Endometrial microvascular endothelial cells (primary cell): ENCODE data around the gene SRXN1. TPM values are rescaled to one million over a fixed set of nuclear protein-coding genes. Genes with fewer than 3 reads are reported as not detected.

Experiments used
- in situ Hi-C: cut with HindIII; loops from 2 replicates; pipeline ENCODE4 v1.10.0; 2017; ENCODE audit warnings: low sequenced_read_pairs, low pct_unique_long_range_greater_than_20kb; ENCODE audit errors: inconsistent ontology term
- total RNA-seq: library from RNA; depleted of rRNA; stranded (reverse); fragments of >200 nt; gene quantifications from one replicate; pipeline ENCODE4 v1.2.3, GENCODE V29; 2015; ENCODE audit errors: inconsistent ontology term

Gene SRXN1
- total RNA-seq, 1 donor from 2014 or later = 82.6 TPM

DNA sequence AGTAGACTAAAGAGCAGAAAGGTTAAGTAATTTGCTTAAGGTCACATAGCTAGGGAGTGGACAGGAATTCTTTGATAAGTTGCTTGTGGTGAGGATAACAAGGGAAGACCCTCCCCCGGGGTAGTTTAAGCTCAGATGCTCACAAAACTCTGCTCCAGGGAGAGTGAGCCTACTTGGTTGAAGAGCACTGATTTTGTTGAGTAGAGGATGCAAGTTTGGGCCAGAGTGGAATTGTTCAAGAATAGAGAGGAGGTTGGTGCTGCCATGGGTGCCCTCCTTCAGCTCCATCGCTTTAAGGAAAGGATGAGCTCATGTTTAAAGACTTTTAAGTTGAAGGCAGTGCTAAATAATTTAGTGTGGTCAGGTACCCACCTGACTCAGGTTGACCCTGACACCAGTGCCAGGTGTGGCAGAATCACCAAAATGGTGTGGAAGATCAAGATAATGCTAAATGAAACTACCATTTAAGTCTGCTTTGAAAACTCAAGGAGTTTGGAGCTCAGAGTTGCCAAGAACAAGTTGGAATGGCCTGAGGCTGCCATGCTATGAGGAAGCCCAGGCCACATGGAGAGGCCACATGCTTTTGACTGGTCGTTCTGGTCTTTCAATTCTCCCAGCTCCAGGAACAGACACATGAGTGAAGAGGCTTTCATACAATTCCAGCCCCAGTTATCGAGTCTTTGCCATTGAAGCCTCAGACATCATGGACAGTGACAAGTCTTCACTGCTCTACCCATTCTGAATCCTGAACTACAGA, 34.9 kb downstream of the SRXN1 start:
- in situ Hi-C loops = no loop called here

DNA sequence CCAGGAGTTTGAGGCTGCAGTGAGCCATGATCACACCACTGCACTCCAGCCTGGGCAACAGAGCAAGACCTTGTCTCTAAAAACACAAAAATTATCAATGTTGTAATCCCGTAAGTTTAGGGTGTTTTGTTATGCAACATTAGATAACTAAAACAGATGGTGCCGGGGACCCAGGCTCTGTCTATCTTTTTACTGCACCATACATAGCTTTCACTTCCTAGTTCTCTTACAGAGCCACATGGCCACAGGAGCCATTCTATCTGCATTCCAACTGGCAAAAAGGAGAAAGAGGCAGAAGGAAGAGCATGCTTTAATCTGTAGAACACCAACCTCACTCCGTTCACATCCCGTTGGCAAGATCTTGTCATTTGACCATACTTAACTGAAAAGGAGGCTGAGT, 37.5 kb downstream of the SRXN1 start:
- in situ Hi-C loops = no loop called here

DNA sequence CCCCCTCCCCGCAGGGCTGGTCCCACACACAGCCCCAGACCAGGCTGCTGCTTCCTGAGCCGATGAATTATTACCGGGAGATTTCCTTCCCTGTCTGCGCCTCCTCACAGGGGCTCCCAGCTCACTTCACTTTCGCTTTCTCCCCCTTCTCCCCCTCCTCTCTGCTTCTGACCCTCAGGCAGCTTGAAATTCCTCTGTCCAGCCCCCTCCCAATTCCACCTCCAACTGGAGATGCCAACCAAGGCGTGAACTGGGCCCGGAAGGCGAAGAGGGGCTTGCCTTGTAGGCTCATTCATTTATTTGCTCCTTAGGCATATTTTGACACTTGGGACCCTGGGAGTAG, 41.2 kb downstream of the SRXN1 start:
- in situ Hi-C loops = no loop called here

DNA sequence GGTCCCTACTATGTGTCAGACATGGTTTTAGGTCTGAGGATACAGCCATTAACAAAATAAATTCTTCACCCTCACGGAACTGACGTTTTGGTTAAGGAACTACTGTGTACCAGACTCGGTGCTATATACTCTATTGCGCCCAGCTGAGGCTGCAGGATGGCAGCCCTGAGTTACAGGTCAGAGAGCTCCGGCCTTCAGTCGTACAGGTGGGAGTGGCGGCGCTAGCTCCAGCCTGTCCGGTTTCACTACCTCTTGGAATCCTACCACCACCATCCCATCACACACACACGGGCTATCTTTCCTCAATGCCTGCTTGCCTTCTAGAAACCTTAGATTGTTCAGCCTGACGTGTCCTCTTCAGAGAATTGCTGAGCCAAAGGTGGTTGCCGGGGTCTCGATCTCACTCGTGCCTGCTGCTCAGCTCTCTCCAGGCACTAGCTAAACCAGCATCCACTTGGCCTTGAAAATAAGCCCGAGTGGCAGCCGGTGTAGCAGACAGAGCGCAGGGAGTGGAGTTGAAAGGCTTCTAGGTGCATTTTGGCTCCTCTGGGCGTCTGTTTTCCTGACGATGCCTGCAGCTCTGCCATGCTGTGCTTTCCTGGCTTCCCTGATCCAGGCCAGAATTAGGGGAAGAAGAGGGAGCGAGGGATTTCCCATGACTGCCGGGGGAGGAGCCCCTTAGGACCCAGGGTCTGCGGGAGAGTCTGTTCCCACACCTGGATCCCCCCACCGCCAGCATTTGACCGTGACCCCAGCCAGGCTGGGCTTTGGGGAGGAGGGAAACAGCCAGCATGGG, 41.8 kb downstream of the SRXN1 start:
- in situ Hi-C loops = no loop called here

DNA sequence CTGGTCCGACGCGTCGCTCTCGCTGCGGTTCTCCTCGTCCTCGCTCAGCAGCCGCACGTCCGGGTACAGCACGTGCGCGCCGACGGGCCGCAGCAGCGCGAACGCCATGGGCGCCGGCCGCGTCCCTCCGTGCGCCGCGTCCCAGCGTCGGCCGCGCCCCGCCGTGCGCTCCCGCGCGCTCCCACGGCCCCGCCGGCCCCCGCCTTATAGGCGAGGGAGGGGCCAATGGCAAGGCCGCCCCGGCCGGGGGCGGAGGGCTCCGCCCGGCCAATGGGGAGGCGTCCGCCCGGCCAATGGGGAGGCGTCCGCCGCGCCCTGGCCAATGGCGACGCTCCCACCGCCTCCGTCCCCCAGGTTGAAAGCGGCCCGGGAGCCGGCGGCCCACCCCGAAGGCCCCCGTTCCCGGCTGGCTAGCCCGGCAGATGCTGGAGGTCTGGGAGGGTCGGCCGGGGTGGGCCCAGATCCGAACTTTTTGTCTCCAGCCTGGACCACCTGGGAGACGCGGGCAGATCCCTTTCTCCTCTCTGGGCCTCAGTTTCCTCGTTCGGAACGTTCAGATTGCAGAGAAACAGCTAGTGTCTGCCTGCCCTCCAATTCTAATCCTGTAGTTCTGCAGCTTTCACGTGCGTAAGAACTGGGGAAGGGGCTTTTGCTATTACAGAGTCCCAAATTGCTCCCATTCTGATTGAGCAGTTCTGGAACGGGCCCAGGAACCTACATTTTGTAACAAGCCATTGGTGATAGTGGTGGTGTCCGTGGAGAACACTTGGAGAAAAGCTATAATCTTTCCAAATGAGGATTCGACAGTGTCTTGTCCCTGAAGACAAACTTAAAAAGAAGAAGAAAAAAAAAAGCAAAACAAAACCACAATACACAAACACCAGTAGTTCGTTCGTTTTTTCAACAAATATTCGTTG, 42.6 kb downstream of the SRXN1 start, which contains the start of gene TCF15:
Gene TCF15, minus strand, starts transcription at position 180 of the 917 bp plus-strand sequence. Its CDS starts 72 bp downstream, at position 108.
- in situ Hi-C loops = no loop called here

DNA sequence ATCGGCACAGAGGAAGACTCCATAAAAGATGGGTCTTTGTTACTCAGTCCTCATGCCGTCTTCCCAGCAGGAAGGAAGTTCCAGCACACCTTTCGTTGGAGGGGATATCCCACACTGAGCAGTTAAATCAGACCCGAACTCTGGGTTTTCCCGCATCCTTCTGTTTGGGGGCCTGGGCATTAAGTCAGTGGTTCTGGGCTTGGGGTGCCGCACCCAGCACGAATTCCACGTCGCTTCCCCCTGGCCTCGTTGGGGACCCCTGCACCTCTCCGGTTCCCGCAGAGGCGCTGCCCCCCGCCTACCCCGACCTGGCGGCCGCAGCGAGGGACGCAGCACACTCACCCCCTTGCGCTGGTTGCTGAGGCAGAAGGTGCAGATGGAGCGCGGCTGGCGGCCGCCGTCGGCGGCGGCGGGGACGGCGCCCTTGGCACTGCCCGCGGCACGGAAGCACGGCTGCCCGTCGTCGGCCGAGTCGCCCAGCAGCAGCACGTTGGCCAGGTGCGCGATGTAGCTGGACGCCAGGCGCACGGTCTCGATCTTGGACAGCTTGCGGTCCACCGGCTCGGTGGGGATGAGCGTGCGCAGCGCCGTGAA, 43.5 kb downstream of the SRXN1 start:
- in situ Hi-C loops = no loop called here

DNA sequence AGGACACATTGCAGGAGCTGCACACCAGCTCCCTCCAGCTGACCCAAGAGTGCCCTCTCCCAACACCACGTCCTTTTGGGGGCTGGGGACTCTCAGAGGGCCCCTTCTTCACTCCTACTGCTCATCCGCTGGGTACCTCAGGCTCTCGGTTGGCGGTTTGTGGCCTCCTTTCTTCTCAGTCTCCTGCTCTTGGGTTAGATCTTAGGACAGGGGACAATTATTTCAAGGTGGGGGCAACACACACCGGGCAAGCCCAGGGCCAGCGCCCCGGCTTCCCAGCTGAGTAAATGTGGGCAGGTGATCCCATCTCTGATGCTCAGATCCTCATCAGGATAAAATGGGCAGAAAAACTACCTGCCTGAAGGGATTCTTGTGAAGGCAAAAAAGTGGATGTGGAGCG, 44.0 kb downstream of the SRXN1 start:
- in situ Hi-C loops = no loop called here

DNA sequence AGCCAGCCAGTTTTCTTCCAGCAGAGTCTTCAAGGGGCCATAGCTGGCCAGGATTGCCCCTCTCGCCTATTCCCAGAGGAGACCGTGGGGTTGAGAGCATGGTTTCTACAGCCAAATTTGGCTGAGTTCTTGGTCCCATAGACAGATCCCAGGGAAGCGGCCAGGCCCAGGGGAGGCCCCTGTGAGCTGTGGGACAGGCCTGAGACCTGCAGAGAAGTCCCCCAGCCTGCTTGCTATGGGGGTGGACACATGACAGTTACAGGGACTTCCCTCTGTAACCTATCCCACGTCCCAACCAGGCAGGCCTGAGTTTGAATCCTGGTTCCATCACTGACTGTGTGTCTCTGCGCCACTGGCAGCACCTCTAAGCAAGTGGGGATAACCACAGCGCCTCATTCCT, 45.5 kb downstream of the SRXN1 start:
- in situ Hi-C loops = no loop called here

DNA sequence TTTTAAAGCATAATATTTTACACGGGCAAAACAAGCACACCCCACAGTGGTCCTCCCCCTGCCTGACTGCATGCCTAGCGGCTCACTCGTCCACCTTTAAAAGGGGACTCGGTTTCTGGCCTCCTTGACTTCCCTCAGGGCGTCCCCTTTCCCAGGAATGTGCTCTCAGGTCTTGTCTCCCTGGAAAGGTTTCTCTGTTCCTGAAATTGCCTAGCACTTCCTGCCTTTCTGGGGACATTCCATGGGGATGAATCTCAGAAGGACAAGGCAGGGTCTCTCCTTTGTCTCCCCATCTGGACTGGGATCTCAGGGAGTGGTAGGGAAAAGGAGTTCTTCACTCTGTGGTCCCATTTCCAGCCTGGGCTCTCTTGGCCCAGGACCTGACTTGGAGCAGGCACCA, 47.8 kb downstream of the SRXN1 start:
- in situ Hi-C loops = no loop called here

DNA sequence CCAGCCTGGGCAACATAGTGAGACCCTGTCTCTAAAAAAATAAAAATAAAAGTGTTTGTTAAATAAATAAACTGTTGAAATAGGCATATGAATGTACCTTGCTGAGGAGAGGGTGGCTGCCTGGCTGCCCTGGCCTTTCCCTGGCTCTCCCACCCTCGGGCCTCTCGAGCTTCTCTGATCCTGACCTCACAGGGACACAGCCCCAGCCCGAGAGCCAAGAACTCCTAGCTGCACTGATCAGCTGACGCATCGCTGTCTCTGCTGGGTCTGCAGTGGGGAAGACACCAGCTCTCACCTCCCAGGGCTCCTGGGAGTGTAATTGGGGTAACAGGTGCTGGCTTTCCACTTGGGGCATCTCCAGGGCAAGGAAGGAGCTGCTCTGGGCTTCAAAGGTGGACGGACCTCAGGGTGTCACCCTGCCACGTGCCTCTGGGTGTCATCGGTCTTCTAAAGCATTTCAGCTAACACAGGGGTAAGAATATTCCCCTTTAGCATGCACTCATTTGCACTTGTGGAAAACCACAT, 49.8 kb downstream of the SRXN1 start:
- in situ Hi-C loops = no loop called here

DNA sequence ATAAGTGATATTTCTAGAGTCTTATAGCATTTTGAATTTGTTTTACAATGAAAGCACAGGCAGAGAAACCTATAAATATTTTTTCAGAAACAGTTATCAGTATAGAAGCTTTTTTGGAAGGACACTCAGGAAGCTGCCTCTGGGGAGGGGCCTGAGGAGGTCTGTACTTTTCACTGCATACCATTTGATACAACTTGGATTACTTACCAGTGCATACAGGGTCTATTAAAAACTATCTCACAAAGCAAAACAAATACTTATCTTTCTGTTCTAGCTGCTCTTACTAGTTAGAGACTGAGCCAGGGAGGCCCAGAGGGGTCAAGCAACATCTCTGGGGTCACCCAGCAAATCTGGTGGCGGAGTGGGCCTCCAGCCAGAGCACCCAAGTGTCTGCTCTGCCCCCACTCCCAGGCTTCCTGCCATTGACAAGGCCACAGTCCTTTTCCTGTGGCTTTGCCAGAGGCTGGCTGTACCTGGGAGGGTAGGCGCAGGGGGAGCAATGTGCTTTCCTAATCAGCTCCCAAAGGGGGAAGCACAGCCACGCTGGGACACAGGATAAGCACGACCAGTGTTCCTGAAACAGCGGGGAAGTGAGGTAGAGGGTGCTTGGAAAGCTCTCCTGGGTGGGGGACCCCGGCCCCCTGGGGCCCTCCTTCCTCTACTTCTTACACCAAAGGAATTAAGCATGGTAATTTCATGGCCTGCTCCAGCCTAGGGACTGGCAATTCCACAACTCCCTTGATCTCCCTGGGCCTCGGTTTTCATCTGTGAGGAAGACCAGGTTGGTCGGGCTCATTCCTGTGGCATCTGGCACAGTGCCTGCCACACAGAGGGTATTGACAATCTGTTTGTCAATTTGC, 50.7 kb downstream of the SRXN1 start:
- in situ Hi-C loops = no loop called here

DNA sequence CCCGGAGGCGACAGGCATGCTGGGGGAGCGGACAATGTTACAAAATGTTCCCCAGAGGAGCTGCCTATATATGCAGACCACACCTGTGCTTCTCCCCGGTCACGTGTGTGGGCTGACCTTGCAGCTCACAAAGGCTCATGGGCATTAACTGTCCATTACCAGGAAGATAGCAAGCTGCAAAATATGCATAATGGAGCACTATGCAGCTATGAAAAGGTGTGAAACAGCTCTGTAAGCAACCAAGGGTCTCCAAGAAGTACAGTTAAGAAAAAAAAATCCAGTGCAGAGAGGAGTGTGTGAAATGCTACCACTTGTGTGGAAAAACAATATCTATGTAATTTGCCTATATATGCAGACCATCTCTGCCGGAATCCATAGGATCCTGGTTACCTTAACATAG, 52.3 kb downstream of the SRXN1 start:
- in situ Hi-C loops = no loop called here

DNA sequence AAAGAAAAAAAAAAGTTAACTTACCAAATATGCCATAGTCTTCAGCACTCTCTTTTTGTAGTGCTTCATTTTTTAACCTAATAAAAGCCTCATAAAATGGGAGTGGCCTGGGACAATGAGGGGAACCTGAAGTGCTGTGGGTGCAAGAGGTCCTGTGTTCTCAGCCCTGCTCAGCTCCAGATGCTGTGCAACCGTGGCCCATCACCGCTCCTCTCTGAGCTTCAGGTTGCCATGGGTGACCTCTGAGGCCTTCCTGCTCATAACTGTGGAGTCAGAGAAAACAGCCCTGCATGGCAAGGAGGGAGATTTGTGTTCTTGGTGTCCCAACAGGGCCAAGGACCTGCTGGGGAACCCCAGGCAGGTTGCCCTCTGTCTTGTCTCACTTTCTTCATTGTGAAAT, 52.9 kb downstream of the SRXN1 start:
- in situ Hi-C loops = no loop called here

DNA sequence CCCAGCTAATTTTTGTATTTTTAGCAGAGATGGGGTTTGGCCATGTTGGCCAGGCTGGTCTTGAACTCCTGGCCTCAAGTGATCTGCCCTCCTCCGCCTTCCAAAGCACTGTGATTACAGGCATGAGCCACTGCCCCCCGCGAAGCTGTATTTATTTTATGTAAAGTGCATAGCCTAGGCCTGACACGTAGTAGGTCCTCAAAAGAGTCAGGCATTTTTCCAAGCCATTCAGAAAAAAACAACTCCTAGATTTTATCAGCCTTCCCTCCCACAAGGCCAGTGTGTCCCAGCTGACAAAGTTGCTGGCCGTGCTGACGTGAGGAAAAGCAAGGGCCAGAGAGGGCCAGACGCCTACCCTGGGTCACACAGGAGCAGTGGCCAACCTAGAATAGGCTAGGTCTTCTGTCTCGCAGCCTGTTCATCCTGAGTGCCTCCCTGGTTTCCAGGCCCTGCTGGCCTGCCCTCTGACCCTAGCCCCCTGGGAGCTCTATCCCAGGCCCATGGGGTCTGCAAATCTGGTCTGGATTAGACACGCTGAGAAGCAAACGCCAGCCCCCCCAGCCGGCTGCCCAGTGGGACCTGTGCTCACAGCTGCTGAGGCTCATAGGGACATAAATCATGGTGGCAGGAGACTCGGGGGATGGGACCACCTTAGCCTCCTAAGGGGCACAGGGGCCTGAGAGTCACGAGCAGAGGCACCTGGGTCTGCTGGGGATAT, 54.7 kb downstream of the SRXN1 start:
- in situ Hi-C loops = no loop called here

DNA sequence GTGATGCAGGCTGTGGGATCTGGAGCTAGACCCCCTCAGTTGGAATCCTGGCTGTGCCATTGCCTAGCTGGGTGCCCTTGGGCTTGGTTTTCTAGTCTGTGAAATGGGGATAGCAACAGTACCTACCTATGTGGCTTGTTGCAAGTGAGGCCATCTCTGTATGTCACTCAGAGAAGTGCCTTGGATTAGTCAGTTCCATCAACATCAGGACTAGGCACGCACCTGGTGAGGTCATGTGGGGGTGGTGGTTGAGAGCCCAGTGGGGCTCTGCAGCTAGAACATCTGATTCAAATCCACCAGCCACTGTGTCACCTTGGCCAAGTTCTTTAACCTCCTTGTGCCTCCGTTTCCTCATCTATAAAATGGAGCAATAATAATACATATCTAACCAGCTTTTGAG, 55.4 kb downstream of the SRXN1 start:
- in situ Hi-C loops = no loop called here
